Measurements from ENCODE around the gene EGF. TPM values are rescaled to one million over a fixed set of nuclear protein-coding genes. Genes with fewer than 3 reads are reported as not detected.

EGF gene
- total and polyA plus RNA-seq, 12 donors: 0.07 to 1.6 (median 0.24) TPM; not detected in 4

GRCh38 chr4:110046588-110047049, 133.9 kb downstream of the EGF start:
- intact Hi-C loops (cut with DNase I): loop anchor here in 1 of 2 donors (5.0 kb wide), 1 partner anchor 161 kb away; no protein-coding TSS in a partner anchor
- H3K4me1 ChIP-seq (replicated peaks in 1 of 2): no peaks in the 10 kb centered on the region
- WGBS, 4 donors: 92 to 99% (median 94%) methylated on average over 4 to 5 of the region's 5 CpGs

GRCh38 chr4:110049951-110050925, 137.6 kb downstream of the EGF start:
- TF ChIP-seq POLR2A (IDR thresholded peaks at IDR 0.05) (no peak), CTCF (IDR thresholded peaks at IDR 0.05) (peak; percentile 53 to 80 (median 74))
- intact Hi-C loops (cut with DNase I): loop anchor here (5.0 kb wide), 1 partner anchor 157 kb away; no protein-coding TSS in a partner anchor
- WGBS, 4 donors: 58 to 64% (median 63%) methylated on average over 9 of the region's 9 CpGs
- Histone ChIP-seq H3K4me3 (no peak overlapping the region), H3K27me3 (no peaks in the 10 kb centered on the region), H3K27ac (no peak overlapping the region), H3K9me3 (replicated peaks in 1 of 3) (no peaks in the 10 kb centered on the region), H3K36me3 (replicated peaks in 1 of 2) (no peaks in the 10 kb centered on the region), H3K4me1 (replicated peaks in 1 of 2) (no peaks in the 10 kb centered on the region)
- peak; percentile 19 to 80 (median 42) for DNase-seq

More at GRCh38 chr4:110046588-110047049, 133.9 kb downstream of the EGF start:
- H3K27me3 ChIP-seq: no peaks in the 10 kb centered on the region
- no peaks in the 10 kb centered on the region for H3K9me3 ChIP-seq (replicated peaks in 1 of 3)
- no peak overlapping the region for H3K27ac ChIP-seq
- TF ChIP-seq POLR2A (IDR thresholded peaks at IDR 0.05): no peak
- no peak for TF ChIP-seq CTCF (IDR thresholded peaks at IDR 0.05)
- H3K36me3 ChIP-seq (replicated peaks in 1 of 2): no peaks in the 10 kb centered on the region
- DNase-seq: no peak
- no peak overlapping the region for H3K4me3 ChIP-seq

GRCh38 chr4:110055158-110055768, 142.6 kb downstream of the EGF start:
- Histone ChIP-seq H3K27me3 (no peaks in the 10 kb centered on the region), H3K4me1 (replicated peaks in 1 of 2) (peaks cover 2 to 7% of the 10 kb centered on the region in 2 donors), H3K36me3 (replicated peaks in 1 of 2) (no peaks in the 10 kb centered on the region), H3K4me3 (no peak overlapping the region), H3K9me3 (replicated peaks in 1 of 3) (no peaks in the 10 kb centered on the region), H3K27ac (no peak overlapping the region)
- intact Hi-C loops (cut with DNase I): no loop called here
- TF ChIP-seq POLR2A (IDR thresholded peaks at IDR 0.05): no peak
- no peak for TF ChIP-seq CTCF (IDR thresholded peaks at IDR 0.05)
- 56 to 89% (median 79%) methylated on average over 3 of the region's 3 CpGs for WGBS, 4 donors
- peak in 3 of 7 donors; percentile 17 to 37 (median 24) for DNase-seq

- Histone ChIP-seq H3K9me3 (replicated peaks in 1 of 3) (no peaks in the 10 kb centered on the region), H3K27me3 (no peaks in the 10 kb centered on the region), H3K27ac (no peak overlapping the region), H3K4me3 (no peak overlapping the region), H3K4me1 (replicated peaks in 1 of 2) (peaks cover 12 to 17% of the 10 kb centered on the region in 2 donors), H3K36me3 (replicated peaks in 1 of 2) (no peaks in the 10 kb centered on the region)
- 84 to 96% (median 94%) methylated on average over 1 of the region's 1 CpG for whole genome bisulfite sequencing, 4 donors
- no peak for DNase-seq
- TF ChIP-seq POLR2A (IDR thresholded peaks at IDR 0.05): no peak
- TF ChIP-seq CTCF (IDR thresholded peaks at IDR 0.05): no peak
- intact Hi-C loops (cut with DNase I): no loop called here
Observed at GRCh38 chr4:110058677-110059076, 146.0 kb downstream of the EGF start.
